HG03571 (cell line): ENCODE results near the gene SYT7.

Source experiments
- ATAC-seq: cut with Tn5 transposase; IDR thresholded peaks from one replicate; pipeline ENCODE4 v1.9.1; 2021; ENCODE audit not compliant: unreplicated experiment

SYT7 gene

GRCh38 chr11:61555978-61556377 is 24.9 kb downstream of the SYT7 start:
- ATAC-seq = no peak

GRCh38 chr11:61555051-61555969 is 25.6 kb downstream of the SYT7 start:
- no peak for ATAC-seq

- ATAC-seq = no peak
Observed at GRCh38 chr11:61554172-61554988, 26.5 kb downstream of the SYT7 start.

- ATAC-seq = no peak
Observed at GRCh38 chr11:61553373-61554171, 27.3 kb downstream of the SYT7 start.

DNA sequence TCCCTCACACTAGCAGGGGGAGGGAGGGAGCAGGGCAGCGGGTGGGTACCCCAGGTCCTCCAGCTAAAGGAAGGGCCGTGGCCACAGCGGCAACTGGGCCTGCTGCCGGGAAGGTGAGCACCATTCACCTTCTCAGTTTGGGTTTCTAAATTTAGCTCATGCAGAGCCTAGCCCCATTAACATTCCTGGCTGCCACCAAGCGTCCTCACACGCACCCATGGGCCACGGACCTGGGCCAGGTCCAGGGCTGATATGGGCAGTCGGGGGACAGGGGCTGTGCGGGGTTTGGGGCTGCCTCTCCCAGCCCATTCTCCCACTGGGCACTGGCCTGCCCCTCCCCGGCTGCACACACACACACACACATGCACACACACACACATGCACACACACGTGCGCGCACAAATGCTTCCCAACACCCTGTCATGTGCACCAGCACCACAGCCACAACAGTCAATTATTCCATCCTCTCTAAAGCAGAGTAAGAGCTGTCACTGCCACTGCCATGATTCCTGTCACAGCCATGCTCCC is 28.7 kb downstream of the SYT7 start:
- ATAC-seq = no peak

- no peak for ATAC-seq
Observed at GRCh38 chr11:61551634-61552033, 29.2 kb downstream of the SYT7 start.

- no peak for ATAC-seq
Observed at GRCh38 chr11:61550665-61551227, 30.1 kb downstream of the SYT7 start.

DNA sequence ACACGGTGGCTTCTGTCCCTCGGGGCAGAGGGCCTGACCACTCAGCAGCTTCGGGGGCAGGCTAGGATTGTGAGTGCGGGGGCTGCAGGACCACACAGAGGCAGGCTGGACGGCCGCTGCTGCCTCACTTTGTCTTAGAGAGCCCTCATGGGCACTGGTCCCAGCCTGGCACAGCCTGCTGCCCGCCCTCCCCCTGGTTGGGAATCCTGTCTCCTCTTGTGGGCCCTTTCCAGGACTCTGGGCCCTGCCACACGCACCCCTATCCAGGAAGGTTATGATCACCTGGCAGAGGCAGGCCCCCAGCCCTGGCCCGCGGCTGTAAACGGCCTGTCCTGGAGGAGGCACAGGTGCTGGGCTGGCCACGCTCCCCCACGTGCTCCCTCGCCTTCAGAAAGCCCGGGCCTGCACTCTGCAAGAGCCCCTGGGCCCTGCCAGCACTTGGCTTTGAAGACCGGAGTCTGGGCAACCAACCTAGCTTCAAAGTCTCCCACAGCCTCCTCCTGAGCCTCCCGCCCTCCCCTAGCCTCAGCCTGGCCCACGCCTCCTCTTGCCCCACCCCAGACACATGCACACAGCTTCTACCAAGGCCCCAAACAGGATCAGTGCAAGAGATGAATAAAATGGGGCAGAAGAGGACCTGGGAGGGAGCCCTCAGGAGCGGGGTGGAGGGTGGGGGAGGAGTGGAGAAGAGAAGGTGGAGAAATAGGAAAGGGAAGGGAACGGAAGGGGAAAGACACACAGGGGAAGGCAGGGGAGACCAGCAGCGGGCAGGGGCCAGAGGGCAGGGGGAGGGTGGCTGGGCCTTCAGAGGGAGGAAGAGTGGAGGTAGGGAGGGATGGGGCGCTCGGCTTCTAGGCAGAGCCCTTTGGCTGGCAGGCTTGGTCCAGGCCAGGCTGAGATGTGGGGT is 31.0 kb downstream of the SYT7 start:
- no peak for ATAC-seq

- no peak for ATAC-seq
Observed at GRCh38 chr11:61549177-61549576, 31.7 kb downstream of the SYT7 start.

DNA sequence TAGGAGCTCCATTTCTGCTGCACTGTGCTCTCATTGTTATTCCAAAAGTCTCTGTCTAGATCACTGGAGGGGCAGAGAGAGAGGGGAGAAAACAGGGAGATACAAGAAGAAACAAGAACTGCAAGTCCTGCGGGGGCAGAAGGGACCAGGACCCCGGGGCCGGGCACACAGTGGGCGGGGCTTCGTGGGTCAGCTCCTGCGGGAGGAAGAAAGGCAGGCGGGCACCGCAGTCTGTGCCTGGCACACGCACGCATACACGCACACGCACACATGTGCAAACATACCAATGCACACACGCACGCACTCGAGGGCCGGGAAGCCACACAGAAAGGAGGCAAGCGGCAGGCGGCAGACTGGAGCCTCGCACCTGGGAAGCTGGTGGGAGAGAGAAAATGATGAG is 33.6 kb downstream of the SYT7 start:
- no peak for ATAC-seq

- no peak for ATAC-seq
Observed at GRCh38 chr11:61546663-61547062, 34.2 kb downstream of the SYT7 start.

GRCh38 chr11:61545921-61546320 is 35.0 kb downstream of the SYT7 start:
- no peak for ATAC-seq

DNA sequence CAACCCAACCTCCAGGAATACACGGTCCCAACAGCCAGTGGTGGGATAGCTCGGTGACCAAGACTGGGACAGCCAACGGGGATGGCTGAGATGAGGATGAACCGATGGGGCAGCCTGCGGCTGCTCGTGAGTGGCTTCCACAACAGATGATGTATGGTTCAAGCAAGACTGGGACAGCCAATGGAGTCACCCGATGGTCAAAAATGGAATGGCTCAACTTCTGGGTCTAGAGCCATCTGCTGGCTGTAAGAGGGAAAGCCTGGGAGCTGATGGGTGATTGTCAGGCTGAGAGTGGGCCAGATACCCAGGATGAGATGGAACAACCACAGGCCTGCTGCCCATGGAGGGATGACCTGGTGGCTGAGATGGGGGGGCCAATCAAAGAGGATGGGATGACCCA is 35.5 kb downstream of the SYT7 start:
- ATAC-seq = no peak

GRCh38 chr11:61544466-61544865 is 36.4 kb downstream of the SYT7 start:
- no peak for ATAC-seq

GRCh38 chr11:61543606-61544306 is 37.1 kb downstream of the SYT7 start:
- ATAC-seq = no peak

- ATAC-seq = no peak
Observed at GRCh38 chr11:61542705-61543104, 38.2 kb downstream of the SYT7 start.

- ATAC-seq = no peak
Observed at GRCh38 chr11:61542024-61542461, 38.8 kb downstream of the SYT7 start.

- no peak for ATAC-seq
Observed at GRCh38 chr11:61541598-61541997, 39.3 kb downstream of the SYT7 start.

DNA sequence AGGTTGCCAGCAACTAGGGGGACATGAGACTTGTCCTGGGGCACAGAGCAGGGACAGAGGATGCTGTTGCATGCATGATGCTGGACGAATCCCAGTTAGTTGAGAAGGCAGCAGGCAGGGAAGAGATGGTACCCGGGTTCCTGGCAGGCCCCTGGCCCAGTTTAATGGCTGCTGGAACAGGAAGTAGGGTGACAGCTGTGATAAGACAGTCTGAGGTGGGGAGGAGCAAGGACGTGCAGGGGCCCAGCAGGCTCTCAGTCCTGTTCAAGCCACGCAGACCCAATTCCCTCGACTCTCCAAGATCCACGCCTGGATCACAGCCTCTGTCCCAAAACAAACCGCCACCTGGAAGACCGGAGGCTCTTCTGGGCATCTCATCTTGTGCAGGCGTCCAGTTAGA is 40.3 kb downstream of the SYT7 start:
- no peak for ATAC-seq
